NCI-H2196 (cell line): ENCODE data around the gene ATF1.
"Not testable (repeated sequence)": the region's sequence is repeated elsewhere in the genome, so short reads cannot be mapped to it uniquely, and the experiment has no call there.

Experiments used
- DNase-seq: peaks from one replicate; lab custom pipeline; 2025; ENCODE audit not compliant: unreplicated experiment; lab: John Stamatoyannopoulos, UW

Gene ATF1

DNA sequence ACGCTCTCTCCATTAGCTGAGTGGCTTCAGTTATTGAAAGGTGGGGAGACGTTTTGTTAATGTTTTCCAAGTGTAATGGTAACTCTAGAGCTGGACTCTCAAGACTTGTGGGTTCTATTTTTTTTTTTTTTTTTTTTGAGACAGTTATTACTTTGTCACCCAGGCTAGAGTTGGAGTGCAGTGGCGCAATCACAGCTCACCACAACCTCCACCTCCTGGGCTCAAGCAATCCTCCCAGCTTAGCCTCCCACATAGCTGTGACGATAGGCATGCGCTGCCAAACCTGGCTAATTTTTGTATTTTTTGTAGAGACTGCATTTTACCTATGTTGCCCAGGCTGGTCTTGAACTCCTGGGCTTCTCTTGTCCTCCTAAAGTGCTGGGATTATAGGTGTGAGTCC, 26.2 kb downstream of the ATF1 start:
- no peak for DNase-seq

GRCh38 chr12:50799908-50800307, 36.0 kb downstream of the ATF1 start:
- no peak for DNase-seq

DNA sequence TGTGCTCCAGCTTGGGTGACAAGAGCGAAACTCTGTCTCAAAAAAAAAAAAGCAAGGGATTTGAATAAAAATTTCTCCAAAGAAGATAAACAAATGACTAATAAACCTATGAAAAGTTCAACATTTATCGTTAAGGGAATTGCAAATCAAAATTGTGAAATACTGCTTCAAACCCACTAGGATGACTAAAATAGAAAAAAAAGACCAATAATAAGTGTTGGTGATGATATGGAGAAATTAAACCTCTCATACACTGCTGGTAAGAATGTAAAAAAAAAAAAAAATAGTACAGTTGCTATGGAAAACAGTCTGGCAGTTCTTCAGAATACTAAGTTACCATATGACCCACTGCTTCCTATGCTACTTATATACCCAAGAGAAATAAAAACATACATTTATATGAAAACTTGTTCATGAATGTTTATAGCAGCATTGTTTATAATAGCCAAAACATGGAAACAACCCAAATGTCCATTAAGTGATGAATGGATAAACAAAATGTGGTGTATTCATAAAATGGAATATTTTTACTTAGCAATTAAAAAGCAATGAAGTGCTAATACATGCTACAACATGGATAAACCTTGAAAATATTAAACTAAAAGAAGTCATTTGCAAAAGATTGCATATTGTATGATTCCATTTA, 39.5 kb downstream of the ATF1 start:
- DNase-seq = no peak

DNA sequence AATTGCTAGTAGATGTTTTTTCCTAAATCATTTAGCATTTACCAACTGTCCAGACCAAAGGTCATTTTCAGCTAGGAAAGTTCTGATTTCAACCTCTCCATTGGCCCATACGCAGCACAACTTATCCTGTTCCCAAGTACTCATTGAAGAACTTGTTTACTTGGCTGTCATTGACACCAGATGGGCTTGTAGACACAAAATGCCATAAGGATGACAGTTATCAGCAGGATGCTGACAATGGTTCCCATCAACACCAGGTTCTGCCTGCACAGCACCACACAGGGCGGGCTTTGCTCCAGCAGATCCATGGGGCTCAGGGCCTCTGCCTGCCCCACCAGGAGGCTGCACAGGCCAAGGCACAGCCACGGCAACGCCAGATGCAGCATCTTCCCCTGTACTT, 42.3 kb downstream of the ATF1 start:
- DNase-seq = no peak

- not testable (repeated sequence) for DNase-seq
Measured at GRCh38 chr12:50809131-50809530, 45.2 kb downstream of the ATF1 start.

GRCh38 chr12:50814921-50815320, 51.0 kb downstream of the ATF1 start:
- not testable (repeated sequence) for DNase-seq

DNA sequence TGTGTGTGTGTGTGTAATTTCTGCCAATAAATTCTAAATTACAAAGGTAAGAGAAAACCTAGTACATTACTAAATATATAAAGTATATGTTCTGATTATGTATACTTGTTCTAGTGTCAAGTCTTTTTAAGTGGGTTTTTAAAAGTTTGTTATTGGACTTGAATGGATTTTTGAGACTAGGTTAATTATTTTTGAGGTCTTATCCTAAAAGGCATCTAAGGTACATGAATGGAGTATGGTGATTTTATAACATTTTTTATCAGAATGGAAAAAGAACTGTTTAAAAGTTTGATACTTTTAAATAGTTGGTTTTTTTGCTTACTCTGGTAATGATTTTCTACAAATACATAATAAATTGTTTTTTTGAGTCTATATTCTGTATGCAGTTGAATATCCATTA, 56.3 kb downstream of the ATF1 start:
- DNase-seq = no peak

- DNase-seq = no peak
Measured at GRCh38 chr12:50822082-50822481, 58.2 kb downstream of the ATF1 start.

DNA sequence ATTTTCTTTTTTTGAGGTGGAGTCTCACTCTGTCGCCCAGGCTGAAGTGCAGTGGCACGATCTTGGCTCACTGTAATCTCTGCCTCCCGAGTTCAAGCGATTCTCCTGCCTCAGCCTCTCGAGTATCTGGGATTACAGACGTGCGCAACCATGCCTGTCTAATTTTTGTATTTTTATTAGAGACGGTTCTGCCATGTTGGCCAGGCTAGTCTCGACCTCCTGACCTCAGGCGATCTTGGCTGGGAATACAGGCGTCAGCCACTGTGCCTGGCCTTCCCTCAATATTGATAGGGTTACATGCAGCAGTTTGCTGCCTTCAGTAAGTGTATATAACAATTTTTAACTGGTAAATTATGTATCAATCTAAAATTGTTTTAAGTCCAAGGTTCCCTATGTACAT, 59.8 kb downstream of the ATF1 start:
- DNase-seq = not testable (repeated sequence)

GRCh38 chr12:50824914-50825313, 61.0 kb downstream of the ATF1 start:
- DNase-seq = no peak

DNA sequence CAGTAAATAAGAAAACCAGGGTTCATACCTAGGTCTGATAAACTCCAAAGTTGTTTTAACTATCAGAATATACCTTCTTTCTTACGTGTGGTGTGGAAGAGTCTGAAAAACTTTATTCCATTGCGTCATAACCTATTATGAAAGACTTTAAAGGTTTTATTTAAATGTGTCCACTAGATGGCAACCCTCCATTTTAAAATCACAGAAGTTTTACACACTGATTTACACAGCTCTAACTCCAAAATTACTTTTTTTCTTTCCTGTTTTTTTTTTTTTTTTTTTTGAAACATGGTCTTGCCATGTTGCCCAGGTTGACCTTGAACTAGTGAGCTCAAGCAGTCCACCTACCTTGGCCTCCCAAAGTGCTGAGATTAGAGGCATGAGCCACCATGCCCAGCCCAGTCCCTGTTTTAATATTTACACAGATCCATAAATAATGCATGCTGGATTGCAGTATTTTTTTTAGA, 61.5 kb downstream of the ATF1 start:
- peak; percentile 45 for DNase-seq

GRCh38 chr12:50828121-50828520, 64.2 kb downstream of the ATF1 start:
- no peak for DNase-seq

DNA sequence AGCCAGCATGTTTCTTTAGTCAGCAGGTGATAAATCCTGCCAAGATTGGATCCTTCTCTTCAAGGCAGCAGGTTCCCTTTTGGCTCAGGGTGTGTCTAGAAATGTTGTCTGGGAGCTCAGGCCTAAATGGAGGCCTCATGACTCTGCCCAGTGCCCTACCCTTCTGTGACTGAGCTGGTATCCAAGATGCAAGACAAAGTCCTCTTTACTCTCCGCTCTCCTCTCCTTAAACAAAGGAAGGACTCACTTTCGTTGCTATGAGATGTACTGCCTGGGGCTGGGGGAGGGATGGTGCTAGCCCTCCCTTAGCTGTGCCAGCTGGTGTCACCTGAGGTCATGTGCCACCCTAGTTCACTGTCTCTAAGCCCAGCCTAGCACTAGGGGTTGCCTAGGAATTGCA, 65.0 kb downstream of the ATF1 start:
- DNase-seq = no peak

GRCh38 chr12:50833801-50834200, 69.9 kb downstream of the ATF1 start:
- not testable (repeated sequence) for DNase-seq

DNA sequence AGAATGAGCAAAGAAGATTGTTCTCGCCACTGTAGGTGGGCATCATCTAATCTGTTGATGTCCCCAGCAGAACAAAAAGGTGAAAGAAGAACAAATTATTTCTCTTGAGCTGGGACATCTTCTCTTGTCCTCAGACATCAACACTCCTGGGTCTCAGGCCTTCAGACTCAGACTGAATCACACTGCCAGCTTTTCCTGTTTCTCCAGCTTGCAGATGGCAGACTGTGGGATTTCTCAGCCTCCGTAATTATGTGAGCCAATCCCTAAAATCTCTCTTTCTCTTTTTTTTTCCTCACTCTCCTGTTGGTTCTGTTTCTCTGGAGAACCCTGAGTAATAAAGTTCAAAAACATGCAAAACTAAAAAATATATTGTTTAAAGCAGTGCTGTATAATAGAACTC, 75.1 kb downstream of the ATF1 start:
- no peak for DNase-seq

- DNase-seq = no peak
Measured at GRCh38 chr12:50840809-50841487, 77.0 kb downstream of the ATF1 start.

GRCh38 chr12:50841716-50842531, 78.0 kb downstream of the ATF1 start:
- DNase-seq = no peak

DNA sequence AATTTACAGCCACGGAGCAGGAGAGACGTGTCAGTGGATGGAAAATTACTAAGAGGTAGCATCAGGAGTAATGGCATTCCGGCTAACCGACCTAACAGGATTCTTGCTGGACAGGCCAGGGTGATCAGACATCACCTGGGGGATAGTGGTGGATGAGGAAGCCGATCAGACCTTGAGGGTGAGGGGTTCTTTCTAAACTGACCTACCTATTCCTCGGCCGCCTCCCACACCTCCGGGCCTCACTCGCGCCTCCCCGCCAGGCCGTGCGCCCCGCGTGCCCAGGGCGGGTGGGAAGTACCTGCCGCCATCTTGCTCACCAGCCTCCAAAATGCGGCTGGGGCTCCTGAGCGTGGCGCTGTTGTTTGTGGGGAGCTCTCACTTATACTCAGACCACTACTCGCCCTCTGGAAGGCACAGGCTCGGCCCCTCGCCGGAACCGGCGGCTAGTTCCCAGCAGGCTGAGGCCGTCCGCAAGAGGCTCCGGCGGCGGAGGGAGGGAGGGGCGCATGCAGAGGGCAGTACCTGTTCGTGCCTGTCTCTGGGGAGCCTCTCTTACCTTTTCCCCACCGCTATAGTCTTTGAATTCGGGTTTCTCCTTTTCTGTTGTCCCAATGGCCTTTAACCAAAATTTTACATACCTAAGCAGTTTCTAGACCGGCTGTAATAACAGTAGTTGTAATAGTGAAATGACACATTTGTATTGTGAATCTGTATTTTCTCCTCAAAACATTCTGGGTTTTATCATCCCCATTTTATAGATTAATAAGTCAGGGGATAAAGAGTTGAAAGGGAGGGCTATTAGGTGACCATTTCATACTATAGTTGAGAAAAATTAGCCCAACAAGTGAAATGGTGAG, 79.0 kb downstream of the ATF1 start, which contains the start of gene TMPRSS12:
TMPRSS12 (plus strand) TSS at position 290 of the 857 bp plus-strand sequence; CDS start at position 329, 39 bp downstream.
- DNase-seq = no peak

DNA sequence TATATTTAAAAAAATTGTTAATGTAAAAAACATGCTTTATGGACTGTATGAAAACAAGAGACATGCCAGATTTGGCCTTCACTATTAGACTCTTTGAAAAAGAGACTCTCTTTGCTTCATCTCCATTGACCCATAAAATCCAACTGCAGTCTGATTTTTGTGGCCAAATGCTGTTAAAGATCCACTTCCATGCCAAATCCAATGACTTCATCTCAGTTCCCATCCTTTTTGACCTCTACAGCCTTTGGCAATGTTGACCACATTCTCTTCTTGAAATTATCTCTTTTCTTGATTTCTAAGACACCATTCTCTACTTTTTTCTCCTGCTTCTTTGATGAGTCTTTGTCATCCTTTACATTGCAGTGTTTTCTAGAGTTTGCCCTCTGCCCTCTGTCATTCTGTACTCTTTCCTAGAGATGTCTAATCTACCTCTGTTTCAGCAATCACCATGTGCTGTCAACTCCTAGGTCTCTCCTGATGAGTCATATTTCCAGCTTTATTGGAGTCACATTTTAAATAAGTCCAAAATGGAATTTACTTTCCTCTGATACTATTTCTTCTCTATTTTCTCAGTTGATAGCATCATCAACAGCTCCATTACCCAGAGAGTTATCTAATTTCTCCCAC, 81.2 kb downstream of the ATF1 start:
- DNase-seq = no peak

DNA sequence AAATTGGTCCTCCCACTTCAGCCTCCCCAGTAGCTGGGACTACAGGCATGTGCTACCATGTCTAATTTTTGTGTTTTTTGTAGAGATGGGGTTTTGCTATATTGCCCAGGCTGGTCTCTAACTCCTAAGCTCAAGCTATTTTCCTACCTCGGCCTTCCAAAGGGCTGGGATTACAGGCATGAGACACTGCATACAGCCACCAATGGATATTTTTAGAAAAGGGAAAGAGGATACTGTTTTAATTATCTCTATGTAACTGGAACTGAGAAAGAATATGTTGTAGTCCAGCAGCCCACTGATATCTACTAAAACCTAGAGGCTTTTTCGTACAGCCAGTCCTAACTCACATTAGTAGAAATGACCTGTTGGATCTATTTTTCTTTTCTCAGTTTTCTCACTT, 85.1 kb downstream of the ATF1 start:
- no peak for DNase-seq
